GM23248 (cell line): ENCODE measurements around the gene MIOX. TPM values are rescaled to one million over a fixed set of nuclear protein-coding genes. Genes with fewer than 3 reads are reported as not detected.
A peak's percentile ranks its signal among the peaks of the same experiment; 100 is the strongest.

Experiments used
- DNase-seq: peaks from one replicate; pipeline ENCODE4 v3.0.0-alpha.2; 2015
- H2AFZ ChIP-seq: fragments of 200-600 bp; sonication (generic); 2 replicates; pipeline ENCODE4 v1.6.1; 2016; ENCODE audit warnings: antibody characterized with exemption
- H3F3A ChIP-seq: fragments of 200-600 bp; sonication (generic); 2 replicates; pipeline ENCODE4 v1.6.1; 2016; ENCODE audit warnings: mild to moderate bottlenecking, antibody characterized with exemption, mixed run types; ENCODE audit not compliant: insufficient read depth
- H3K27ac ChIP-seq: fragments of 200-600 bp; sonication (generic); 2 replicates; pipeline ENCODE4 v1.5.1; 2016; ENCODE audit warnings: mild to moderate bottlenecking
- H3K27me3 ChIP-seq: fragments of 200-600 bp; sonication (generic); replicated peaks from 2 replicates; pipeline ENCODE4 v1.6.1; 2016; ENCODE audit warnings: mild to moderate bottlenecking; ENCODE audit not compliant: insufficient read depth
- H3K36me3 ChIP-seq: fragments of 200-600 bp; sonication (generic); 2 replicates; pipeline ENCODE4 v1.6.1; 2016; ENCODE audit warnings: low read depth, mild to moderate bottlenecking
- H3K4me1 ChIP-seq: fragments of 200-600 bp; sonication (generic); 2 replicates; pipeline ENCODE4 v1.6.1; 2016; ENCODE audit warnings: mild to moderate bottlenecking; ENCODE audit not compliant: insufficient read depth
- H3K4me2 ChIP-seq: fragments of 200-600 bp; sonication (generic); one replicate; pipeline ENCODE4 v1.6.1; 2016; ENCODE audit warnings: mild to moderate bottlenecking; ENCODE audit not compliant: unreplicated experiment
- H3K4me3 ChIP-seq: fragments of 200-600 bp; sonication (generic); 2 replicates; pipeline ENCODE4 v1.5.1; 2016; ENCODE audit warnings: mild to moderate bottlenecking
- H3K79me2 ChIP-seq: fragments of 200-600 bp; sonication (generic); 2 replicates; pipeline ENCODE4 v1.6.1; 2016; ENCODE audit warnings: mild to moderate bottlenecking; ENCODE audit not compliant: insufficient read depth
- H3K9ac ChIP-seq: fragments of 200-600 bp; sonication (generic); 2 replicates; pipeline ENCODE4 v1.6.1; 2016; ENCODE audit warnings: mild to moderate bottlenecking
- H3K9me2 ChIP-seq: fragments of 200-600 bp; sonication (generic); 2 replicates; pipeline ENCODE4 v1.6.1; 2016; ENCODE audit warnings: mixed run types, mild to moderate bottlenecking, moderate library complexity; ENCODE audit not compliant: insufficient read depth
- H3K9me3 ChIP-seq: fragments of 200-600 bp; sonication (generic); one replicate; pipeline ENCODE4 v1.6.1; 2017; ENCODE audit warnings: low read depth
- H4K20me1 ChIP-seq: fragments of 200-600 bp; sonication (generic); 2 replicates; pipeline ENCODE4 v1.6.0; 2016; ENCODE audit not compliant: insufficient read depth
- EZH2 ChIP-seq: fragments of 200-600 bp; sonication (generic); IDR thresholded peaks from 2 replicates; pipeline ENCODE4 v1.6.1; 2018; ENCODE audit warnings: antibody characterized with exemption, mild to moderate bottlenecking; ENCODE audit not compliant: insufficient read depth, poor library complexity, severe bottlenecking
- EZH2phosphoT487 ChIP-seq: fragments of 200-600 bp; sonication (generic); IDR thresholded peaks from 2 replicates; pipeline ENCODE4 v1.6.1; 2018; ENCODE audit warnings: antibody characterized with exemption, moderate library complexity, mild to moderate bottlenecking, low read depth; ENCODE audit not compliant: insufficient read depth
- WGBS, 2 experiments: methylation state at CpG; one replicate each; pipeline ENCODE4 v1.1.6; 2015 to 2017; ENCODE audit warnings: low lambda C conversion rate in 2 of 2, low coverage in 1 of 2; ENCODE audit errors: missing lambda C conversion rate in 2 of 2; 5-methylcytosine and 5-hydroxymethylcytosine counted together
- in situ Hi-C: fragments of 300-500 bp; cut with MboI; formaldehyde crosslinking; loops from 2 replicates; pipeline ENCODE4 v1.15.0; 2020
- polyA plus RNA-seq: library from polyadenylated mRNA; unstranded; fragments of >200 nt; fragmentation: Nextera tagmentation; extraction: Ambion mirVana; gene quantifications from 2 replicates; pipeline ENCODE4 v1.2.1, GENCODE V29; 2016
- total RNA-seq: library from RNA; depleted of rRNA; stranded (reverse); fragments of >200 nt; shearing (Covaris generic); gene quantifications from 2 replicates; pipeline ENCODE4 v1.2.3, GENCODE V29; 2014

MIOX gene
- total and polyA plus RNA-seq, 2 experiments from 2014 or later = 0.16 TPM; not detected in 1

DNA sequence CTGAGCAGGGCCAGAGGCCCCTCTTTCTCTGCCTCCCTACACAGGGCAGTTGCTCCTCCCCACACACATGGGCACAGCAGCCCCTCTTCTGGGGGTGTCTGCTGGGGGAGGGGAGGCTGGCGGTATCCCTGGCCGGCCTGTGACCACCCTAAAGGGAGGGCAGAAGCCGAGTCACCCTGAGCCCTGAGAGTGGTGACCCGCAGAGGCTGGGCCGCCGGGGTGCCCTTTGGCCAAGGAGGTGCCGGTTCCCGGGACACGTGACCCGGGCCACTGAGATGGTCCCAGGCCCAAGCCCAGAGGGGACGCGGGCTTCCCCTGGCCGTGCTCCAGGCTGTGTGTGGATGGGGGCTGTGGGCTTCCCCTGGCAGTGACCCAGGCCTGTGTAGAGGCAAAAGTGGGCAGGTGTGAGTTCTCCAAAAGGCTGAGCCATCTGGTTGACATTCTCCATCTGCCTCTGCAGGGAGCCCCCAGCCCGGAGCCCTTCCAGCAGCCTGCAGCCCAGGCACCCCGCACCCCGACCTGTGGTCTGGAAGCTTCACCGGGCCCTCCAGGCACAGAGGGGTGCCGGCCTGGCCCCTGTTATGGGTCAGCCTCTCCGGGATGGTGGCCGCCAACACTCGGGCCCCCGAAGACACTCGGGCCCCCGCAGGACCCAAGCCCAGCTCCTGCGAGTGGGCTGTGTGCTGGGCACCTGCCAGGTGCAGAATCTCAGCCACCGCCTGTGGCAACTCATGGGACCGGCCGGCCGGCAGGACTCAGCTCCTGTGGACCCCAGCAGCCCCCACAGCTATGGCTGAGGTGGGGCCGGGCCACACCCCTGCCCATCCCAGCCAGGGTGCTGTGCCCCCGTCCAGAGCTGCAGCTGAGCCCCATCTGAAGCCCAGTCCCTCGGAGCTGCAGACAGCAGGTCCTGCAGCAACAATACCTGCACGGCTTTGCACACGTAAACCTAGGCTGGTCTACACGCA lies 4.3 kb upstream of the MIOX start:
- WGBS, 2 experiments = 55 to 59% methylated on average over 33 to 34 of the region's 35 CpGs
- Histone ChIP-seq H3K4me2 (peak overlapping the region; percentile 80), H2AFZ (peak overlapping the region; percentile 72)

DNA sequence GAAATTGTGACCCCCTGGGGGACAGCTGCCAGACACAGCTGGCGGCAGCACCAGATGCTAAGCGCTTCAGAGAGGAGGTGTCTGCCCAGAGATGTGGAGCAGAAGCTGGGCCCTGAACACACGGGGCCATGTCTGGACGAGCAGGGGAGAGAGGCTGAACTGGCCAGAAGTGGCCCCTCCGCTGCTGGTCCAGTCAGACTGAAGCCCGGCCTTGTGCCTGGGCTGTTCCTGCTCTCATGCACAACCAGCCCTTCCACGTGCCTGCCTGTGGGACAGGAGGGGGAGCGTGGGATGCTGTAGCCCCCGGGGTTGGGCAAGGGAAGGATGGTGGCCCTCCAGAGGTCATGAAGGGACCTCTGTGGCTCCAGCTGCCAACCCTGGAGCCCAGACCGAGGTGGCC lies 3.6 kb upstream of the MIOX start:
- no peaks in the 10 kb centered on the region for H3K9me2 ChIP-seq
- no peak for DNase-seq
- no peak overlapping the region for H2AFZ ChIP-seq
- 0 out of 2 replicates have a peak, but pooled peaks cover 3% of the 10 kb centered on the region for H3K4me1 ChIP-seq
- 82% methylated on average over 7 to 10 of the region's 10 CpGs for WGBS, 2 experiments
- in situ Hi-C loops = no loop called here
- H3K36me3 ChIP-seq = no peaks in the 10 kb centered on the region
- H3K9me3 ChIP-seq = no peaks in the 10 kb centered on the region
- peaks cover 4% of the 10 kb centered on the region; the same call in 1 of the 2 replicates for H3K79me2 ChIP-seq
- H3K27me3 ChIP-seq = no peaks in the 10 kb centered on the region
- no peak overlapping the region for H3K9ac ChIP-seq
- peak overlapping the region; percentile 84 for H3K4me3 ChIP-seq
- no peaks in the 10 kb centered on the region for H3F3A ChIP-seq
- no peaks in the 10 kb centered on the region for H4K20me1 ChIP-seq
- TF ChIP-seq EZH2phosphoT487 = no peak
- no peak overlapping the region for H3K4me2 ChIP-seq
- no peak overlapping the region for H3K27ac ChIP-seq

More for the DNA sequence above, 4.3 kb upstream of the MIOX start:
- Histone ChIP-seq H3K27me3 (no peaks in the 10 kb centered on the region), H3F3A (no peaks in the 10 kb centered on the region), H3K27ac (no peak overlapping the region), H3K9me3 (no peaks in the 10 kb centered on the region), H4K20me1 (no peaks in the 10 kb centered on the region), H3K79me2 (peaks cover 4% of the 10 kb centered on the region; the same call in 1 of the 2 replicates), H3K36me3 (no peaks in the 10 kb centered on the region), H3K9ac (peak overlapping the region; percentile 83), H3K4me1 (0 out of 2 replicates have a peak, but pooled peaks cover 3% of the 10 kb centered on the region), H3K4me3 (peak overlapping the region; percentile 84), H3K9me2 (no peaks in the 10 kb centered on the region)
- in situ Hi-C loops = no loop called here
- no peak for DNase-seq
- no peak for TF ChIP-seq EZH2phosphoT487

DNA sequence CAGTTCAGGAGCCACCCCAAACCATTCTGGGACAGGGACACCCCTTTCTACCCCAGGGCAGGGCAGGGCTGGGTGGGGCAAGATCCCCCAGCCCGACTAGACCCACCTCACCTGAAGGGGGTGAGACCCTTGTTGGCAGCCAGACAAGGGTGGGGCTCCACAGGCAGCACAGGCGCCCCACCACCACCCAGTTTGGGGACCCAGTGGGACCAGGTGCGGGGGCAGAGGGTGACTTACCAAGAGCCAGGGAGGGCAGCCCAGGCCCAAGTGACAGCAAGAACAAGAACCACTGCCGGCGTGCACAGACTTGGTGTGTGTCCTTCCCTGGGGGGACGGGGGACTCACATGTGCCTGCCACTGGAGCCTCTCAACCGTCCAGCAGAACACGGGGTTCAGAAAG lies 3.1 kb upstream of the MIOX start:
- Histone ChIP-seq H3K27me3 (no peaks in the 10 kb centered on the region), H3K4me3 (no peak overlapping the region), H3F3A (no peaks in the 10 kb centered on the region), H3K9ac (no peak overlapping the region), H3K79me2 (peaks cover 4% of the 10 kb centered on the region; the same call in 1 of the 2 replicates), H3K4me2 (no peak overlapping the region), H3K27ac (no peak overlapping the region), H2AFZ (no peak overlapping the region), H4K20me1 (no peaks in the 10 kb centered on the region), H3K9me3 (no peaks in the 10 kb centered on the region), H3K36me3 (no peaks in the 10 kb centered on the region), H3K9me2 (no peaks in the 10 kb centered on the region), H3K4me1 (0 out of 2 replicates have a peak, but pooled peaks cover 3% of the 10 kb centered on the region)
- no peak for DNase-seq
- in situ Hi-C loops = no loop called here
- TF ChIP-seq EZH2 (no peak), EZH2phosphoT487 (no peak)
- WGBS, 2 experiments = 83 to 92% methylated on average over 5 to 7 of the region's 8 CpGs

DNA sequence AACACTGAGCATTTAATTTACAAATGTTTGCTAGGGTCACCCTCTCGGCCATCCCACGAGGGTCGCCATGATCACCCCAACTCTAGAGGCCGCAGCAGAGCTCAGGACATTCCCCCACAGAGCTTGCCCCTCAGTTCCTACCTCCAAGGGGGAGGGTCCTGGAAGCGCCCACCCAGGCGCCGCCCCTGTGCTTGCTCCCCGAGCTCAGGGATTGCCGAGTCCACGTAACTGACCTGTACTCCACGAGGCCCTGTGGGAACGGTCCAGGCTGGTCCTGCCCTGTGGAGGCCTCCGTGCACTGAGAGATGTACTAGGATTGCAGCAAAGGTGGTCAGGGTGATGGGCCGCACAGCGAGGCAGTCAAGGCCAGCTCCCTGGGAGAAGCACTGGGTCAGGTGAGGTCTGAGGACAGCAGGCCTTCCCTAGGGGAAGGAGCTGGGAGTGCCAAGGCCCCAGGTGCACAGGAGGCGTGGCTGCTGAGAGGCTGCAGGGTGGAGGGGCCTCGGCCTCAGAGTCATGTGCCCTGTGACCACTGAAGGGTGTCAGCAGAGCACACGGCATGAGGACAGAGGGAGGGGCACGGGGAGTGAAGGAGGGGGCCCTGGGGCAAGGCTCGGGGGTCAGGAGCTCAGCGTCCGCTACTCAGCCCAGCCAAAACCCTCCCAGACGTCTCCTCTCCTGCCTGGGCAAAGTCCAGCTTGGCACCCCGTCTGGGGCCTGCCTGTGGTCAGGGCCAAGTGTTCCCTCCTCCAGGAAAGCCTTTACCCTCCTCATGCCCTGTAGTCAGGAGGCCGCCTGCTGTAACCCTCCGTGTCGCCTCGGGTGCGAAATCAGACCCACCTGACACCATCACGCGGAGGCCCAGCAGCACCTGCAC lies 2.4 kb upstream of the MIOX start:
- WGBS, 2 experiments = 86 to 94% methylated on average over 23 to 31 of the region's 31 CpGs
- TF ChIP-seq EZH2phosphoT487 (no peak), EZH2 (no peak)
- Histone ChIP-seq H3K79me2 (peaks cover 4% of the 10 kb centered on the region; the same call in 1 of the 2 replicates), H3K9ac (no peak overlapping the region), H3K4me1 (0 out of 2 replicates have a peak, but pooled peaks cover 3% of the 10 kb centered on the region), H3K9me3 (no peaks in the 10 kb centered on the region), H3K27ac (no peak overlapping the region), H3F3A (no peaks in the 10 kb centered on the region), H4K20me1 (no peaks in the 10 kb centered on the region), H2AFZ (no peak overlapping the region), H3K4me2 (no peak overlapping the region), H3K9me2 (no peaks in the 10 kb centered on the region), H3K4me3 (no peak overlapping the region), H3K27me3 (no peaks in the 10 kb centered on the region), H3K36me3 (no peaks in the 10 kb centered on the region)
- DNase-seq = no peak
- in situ Hi-C loops = no loop called here
